NCI-H82 treated with DMSO at 0.1 percent for 48 hours (cell line): ENCODE results near the gene DAZ2.
"Not testable (repeated sequence)": the region's sequence is repeated elsewhere in the genome, so short reads cannot be mapped to it uniquely, and the experiment has no call there.

Source experiments
- DNase-seq: peaks from one replicate; lab custom pipeline; 2025; ENCODE audit not compliant: unreplicated experiment; lab: John Stamatoyannopoulos, UW

DAZ2 gene, protein sequence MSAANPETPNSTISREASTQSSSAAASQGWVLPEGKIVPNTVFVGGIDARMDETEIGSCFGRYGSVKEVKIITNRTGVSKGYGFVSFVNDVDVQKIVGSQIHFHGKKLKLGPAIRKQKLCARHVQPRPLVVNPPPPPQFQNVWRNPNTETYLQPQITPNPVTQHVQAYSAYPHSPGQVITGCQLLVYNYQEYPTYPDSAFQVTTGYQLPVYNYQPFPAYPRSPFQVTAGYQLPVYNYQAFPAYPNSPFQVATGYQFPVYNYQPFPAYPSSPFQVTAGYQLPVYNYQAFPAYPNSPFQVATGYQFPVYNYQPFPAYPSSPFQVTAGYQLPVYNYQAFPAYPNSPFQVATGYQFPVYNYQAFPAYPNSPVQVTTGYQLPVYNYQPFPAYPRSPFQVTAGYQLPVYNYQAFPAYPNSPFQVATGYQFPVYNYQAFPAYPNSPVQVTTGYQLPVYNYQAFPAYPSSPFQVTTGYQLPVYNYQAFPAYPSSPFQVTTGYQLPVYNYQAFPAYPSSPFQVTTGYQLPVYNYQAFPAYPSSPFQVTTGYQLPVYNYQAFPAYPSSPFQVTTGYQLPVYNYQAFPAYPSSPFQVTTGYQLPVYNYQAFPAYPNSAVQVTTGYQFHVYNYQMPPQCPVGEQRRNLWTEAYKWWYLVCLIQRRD

DNA sequence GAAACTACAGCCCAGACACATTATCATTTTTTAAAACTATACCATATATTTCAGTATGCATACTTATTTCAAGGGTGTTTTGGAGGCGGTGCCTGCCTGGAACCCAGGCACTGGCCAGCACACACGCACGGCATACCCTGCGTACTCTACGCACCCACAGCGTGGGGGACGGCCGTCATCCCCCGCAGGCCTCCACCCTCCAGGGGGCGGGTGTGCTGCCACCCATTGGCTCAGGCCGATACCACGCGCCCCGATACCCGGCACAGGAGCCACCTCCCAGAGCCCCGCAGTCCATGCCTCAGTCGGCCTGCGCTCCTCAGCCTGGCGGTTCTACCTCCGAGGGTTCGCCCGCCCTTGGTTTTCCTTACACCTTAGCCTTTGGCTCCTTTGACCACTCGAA is at the start of gene DAZ2:
TSS of gene DAZ2 (plus strand) at position 301 of the 400 bp plus-strand sequence. CDS start 208 bp downstream, outside the sequence.
- not testable (repeated sequence) for DNase-seq

- DNase-seq, result not testable (repeated sequence)
Observed at GRCh38 chrY:23198908-23199307, 20.4 kb upstream of the DAZ2 start, which contains the start of gene DAZ1. Gene DAZ1 (minus strand): TSS chrY:23199008. CDS start chrY:23198800, 208 bp downstream.

DNA sequence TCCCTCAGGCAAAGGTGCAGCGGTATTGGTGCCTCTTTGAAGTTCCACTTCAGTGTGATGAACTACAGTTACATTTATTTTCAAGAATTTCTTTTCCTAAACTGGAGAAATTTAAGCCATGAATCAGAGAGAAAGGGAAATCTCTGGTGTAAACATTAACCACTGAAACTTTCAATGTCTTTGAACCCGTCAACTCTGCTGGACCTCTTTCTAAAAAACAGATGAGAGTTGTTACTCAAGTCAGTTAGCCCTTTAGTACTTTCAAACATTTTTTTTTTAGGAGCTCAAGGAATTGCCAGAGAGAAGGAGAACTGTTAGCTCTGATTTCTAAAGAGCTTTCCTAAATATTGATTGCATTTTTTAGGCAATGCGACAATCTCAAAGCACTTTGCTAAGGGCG is 11.9 kb upstream of the DAZ2 start:
- DNase-seq, result not testable (repeated sequence)

- DNase-seq, result not testable (repeated sequence)
Observed at GRCh38 chrY:23209802-23210495, 9.4 kb upstream of the DAZ2 start.

GRCh38 chrY:23210681-23211080 is 8.7 kb upstream of the DAZ2 start:
- DNase-seq, result not testable (repeated sequence)
